Liver (tissue), 9 donors: ENCODE measurements around the gene MEGF6. TPM values are rescaled to one million over a fixed set of nuclear protein-coding genes. Genes with fewer than 3 reads are reported as not detected.

ENCODE experiments used
- DNase-seq: peaks from one replicate; pipeline ENCODE4 v3.0.0-alpha.2; 2017; ENCODE audit warnings: low spot score
- H3K27ac ChIP-seq, 2 donors: one replicate each; pipeline ENCODE4 v1.7.0; 2013; ENCODE audit warnings: inconsistent platforms in 2 of 2, low read length in 2 of 2, control low read depth in 1 of 2, low read depth in 1 of 2, mild to moderate bottlenecking in 1 of 2
- H3K27me3 ChIP-seq, 4 donors: one replicate each; pipeline versions ENCODE4 v1.6.1 to v1.7.0; 2013; ENCODE audit warnings: low read length in 3 of 4, inconsistent platforms in 1 of 4, mild to moderate bottlenecking in 1 of 4, moderate library complexity in 1 of 4; ENCODE audit not compliant: control insufficient read depth in 4 of 4, insufficient read depth in 4 of 4
- H3K36me3 ChIP-seq, 4 donors: one replicate each; pipeline versions ENCODE4 v1.6.1 to v1.7.0; 2013; ENCODE audit warnings: low read length in 3 of 4, mild to moderate bottlenecking in 3 of 4, low read depth in 1 of 4, moderate library complexity in 1 of 4; ENCODE audit not compliant: control insufficient read depth in 4 of 4, insufficient read depth in 3 of 4
- H3K4me1 ChIP-seq, 4 donors: one replicate each; pipeline versions ENCODE4 v1.6.1 to v1.7.0; 2013; ENCODE audit warnings: low read length in 3 of 4, mild to moderate bottlenecking in 3 of 4, moderate library complexity in 1 of 4; ENCODE audit not compliant: control insufficient read depth in 4 of 4, insufficient read depth in 4 of 4
- H3K4me3 ChIP-seq, 3 donors: one replicate each; pipeline versions ENCODE4 v1.6.1 to v1.7.0; 2013; ENCODE audit warnings: low read length in 3 of 3, control low read depth in 1 of 3, low read depth in 1 of 3, mild to moderate bottlenecking in 1 of 3
- H3K9ac ChIP-seq, 2 donors: one replicate each; pipeline ENCODE4 v1.7.0; 2013; ENCODE audit warnings: low read length in 2 of 2, mild to moderate bottlenecking in 2 of 2, moderate library complexity in 2 of 2, control low read depth in 1 of 2, low read depth in 1 of 2
- H3K9me3 ChIP-seq, 4 donors: one replicate each; pipeline versions ENCODE4 v1.6.1 to v1.7.0; 2013; ENCODE audit warnings: low read length in 3 of 4; ENCODE audit not compliant: control insufficient read depth in 4 of 4
- CTCF ChIP-seq: fragments of 150-350 bp; IDR thresholded peaks from 2 replicates; pipeline ENCODE4 v1.5.1; 2017; ENCODE audit warnings: improper control_type of control experiment, low read depth, low read length; ENCODE audit not compliant: missing input control
- FOXA1 ChIP-seq: IDR thresholded peaks from 2 replicates; pipeline ENCODE4 v1.6.1; 2016; ENCODE audit warnings: antibody characterized with exemption
- FOXA2 ChIP-seq: IDR thresholded peaks from 2 replicates; pipeline ENCODE4 v1.6.1; 2016; ENCODE audit warnings: antibody characterized with exemption
- GABPA ChIP-seq, 2 donors: IDR thresholded peaks in 1 of 2; conservative IDR thresholded peaks in 1 of 2; 2 replicates each; pipeline ENCODE4 v1.6.1; 2016; ENCODE audit warnings: antibody characterized with exemption in 2 of 2, mild to moderate bottlenecking in 1 of 2, moderate library complexity in 1 of 2
- HNF4A ChIP-seq, 2 donors: conservative IDR thresholded peaks; 2 replicates each; pipeline ENCODE4 v1.6.1; 2016; ENCODE audit warnings: antibody characterized with exemption in 2 of 2, mild to moderate bottlenecking in 2 of 2
- HNF4G ChIP-seq: IDR thresholded peaks from 2 replicates; pipeline ENCODE4 v1.6.1; 2016; ENCODE audit warnings: antibody characterized with exemption
- JUND ChIP-seq, 2 donors: IDR thresholded peaks; 2 replicates each; pipeline ENCODE4 v1.6.1; 2016; ENCODE audit warnings: antibody characterized with exemption in 2 of 2
- NR2F2 ChIP-seq: IDR thresholded peaks from 2 replicates; pipeline ENCODE4 v1.6.1; 2016; ENCODE audit warnings: antibody characterized with exemption
- RAD21 ChIP-seq, 2 donors: IDR thresholded peaks; 2 replicates each; pipeline ENCODE4 v1.6.1; 2016; ENCODE audit warnings: antibody characterized with exemption in 2 of 2, mild to moderate bottlenecking in 2 of 2
- RXRA ChIP-seq, 2 donors: IDR thresholded peaks; 2 replicates each; pipeline ENCODE4 v1.6.1; 2017 to 2018; ENCODE audit warnings: antibody characterized with exemption in 2 of 2, mild to moderate bottlenecking in 1 of 2
- SP1 ChIP-seq: IDR thresholded peaks from 2 replicates; pipeline ENCODE4 v1.6.1; 2018; ENCODE audit warnings: antibody characterized with exemption, mild to moderate bottlenecking
- YY1 ChIP-seq: IDR thresholded peaks from 2 replicates; pipeline ENCODE4 v1.6.1; 2016; ENCODE audit warnings: antibody characterized with exemption, mild to moderate bottlenecking
- ZBTB33 ChIP-seq: IDR thresholded peaks from 2 replicates; pipeline ENCODE4 v1.6.1; 2016; ENCODE audit warnings: antibody characterized with exemption
- WGBS: extraction: QIAGEN DNeasy Blood & Tissue Kit; methylation state at CpG from one replicate; pipeline ENCODE4 v1.1.7; 2013; 5-methylcytosine and 5-hydroxymethylcytosine counted together
- polyA plus RNA-seq, 2 donors: library from polyadenylated mRNA; stranded (reverse) in 1 of 2; unstranded in 1 of 2; fragments of 200-250 nt in 1 of 2; fragments of >200 nt in 1 of 2; fragmentation: Nextera tagmentation in 1 of 2; extraction: Ambion mirVana in 1 of 2; gene quantifications; one replicate each; pipeline versions ENCODE4 v1.2.1 to v1.2.3, GENCODE V29; 2013 to 2015
- total RNA-seq, 2 donors: library from RNA; depleted of rRNA; stranded (reverse); fragments of >200 nt; gene quantifications; one replicate each; pipeline ENCODE4 v1.2.3, GENCODE V29; 2014
- TF ChIP-seq, protein P1 (sequence below): IDR thresholded peaks from 2 replicates; pipeline ENCODE4 v1.6.1; 2016; ENCODE audit warnings: antibody characterized with exemption
- TF ChIP-seq, protein P2 (sequence below): IDR thresholded peaks from 2 replicates; pipeline ENCODE4 v1.6.1; 2016; ENCODE audit warnings: antibody characterized with exemption, mild to moderate bottlenecking
- TF ChIP-seq, protein P3 (sequence below): IDR thresholded peaks from 2 replicates; pipeline ENCODE4 v1.6.1; 2016; ENCODE audit warnings: antibody characterized with exemption
- donor health status: healthy.
- donor health status: healthy.
- donor health status: healthy.
- donor health status: healthy.
- donor health status: healthy.

MEGF6 gene
- total and polyA plus RNA-seq, 4 donors, result 1.3 to 11.0 (median 4.0) TPM

- H3K9me3 ChIP-seq, result no peaks in the 10 kb centered on the region
- 83% methylated on average over 10 of the region's 10 CpGs for WGBS
Measured at GRCh38 chr1:3474421-3474820, 136.9 kb downstream of the MEGF6 start.

More at GRCh38 chr1:3474421-3474820, 136.9 kb downstream of the MEGF6 start:
- TF ChIP-seq JUND (IDR thresholded peaks at IDR 0.05) (no peak), HNF4A (conservative IDR thresholded peaks at IDR 0.05) (no peak), RAD21 (IDR thresholded peaks at IDR 0.05) (no peak), FOXA2 (no peak), RXRA (IDR thresholded peaks at IDR 0.05) (no peak), SP1 (no peak), FOXA1 (no peak), ZBTB33 (no peak), GABPA (IDR thresholded peaks at IDR 0.05 in 1 of 2, conservative IDR thresholded peaks at IDR 0.05 in 1 of 2) (no peak), NR2F2 (no peak), HNF4G (no peak), YY1 (no peak), CTCF (no peak)
- TF ChIP-seq, protein P1, sequence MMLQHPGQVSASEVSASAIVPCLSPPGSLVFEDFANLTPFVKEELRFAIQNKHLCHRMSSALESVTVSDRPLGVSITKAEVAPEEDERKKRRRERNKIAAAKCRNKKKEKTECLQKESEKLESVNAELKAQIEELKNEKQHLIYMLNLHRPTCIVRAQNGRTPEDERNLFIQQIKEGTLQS, result no peak
- TF ChIP-seq, protein P2, sequence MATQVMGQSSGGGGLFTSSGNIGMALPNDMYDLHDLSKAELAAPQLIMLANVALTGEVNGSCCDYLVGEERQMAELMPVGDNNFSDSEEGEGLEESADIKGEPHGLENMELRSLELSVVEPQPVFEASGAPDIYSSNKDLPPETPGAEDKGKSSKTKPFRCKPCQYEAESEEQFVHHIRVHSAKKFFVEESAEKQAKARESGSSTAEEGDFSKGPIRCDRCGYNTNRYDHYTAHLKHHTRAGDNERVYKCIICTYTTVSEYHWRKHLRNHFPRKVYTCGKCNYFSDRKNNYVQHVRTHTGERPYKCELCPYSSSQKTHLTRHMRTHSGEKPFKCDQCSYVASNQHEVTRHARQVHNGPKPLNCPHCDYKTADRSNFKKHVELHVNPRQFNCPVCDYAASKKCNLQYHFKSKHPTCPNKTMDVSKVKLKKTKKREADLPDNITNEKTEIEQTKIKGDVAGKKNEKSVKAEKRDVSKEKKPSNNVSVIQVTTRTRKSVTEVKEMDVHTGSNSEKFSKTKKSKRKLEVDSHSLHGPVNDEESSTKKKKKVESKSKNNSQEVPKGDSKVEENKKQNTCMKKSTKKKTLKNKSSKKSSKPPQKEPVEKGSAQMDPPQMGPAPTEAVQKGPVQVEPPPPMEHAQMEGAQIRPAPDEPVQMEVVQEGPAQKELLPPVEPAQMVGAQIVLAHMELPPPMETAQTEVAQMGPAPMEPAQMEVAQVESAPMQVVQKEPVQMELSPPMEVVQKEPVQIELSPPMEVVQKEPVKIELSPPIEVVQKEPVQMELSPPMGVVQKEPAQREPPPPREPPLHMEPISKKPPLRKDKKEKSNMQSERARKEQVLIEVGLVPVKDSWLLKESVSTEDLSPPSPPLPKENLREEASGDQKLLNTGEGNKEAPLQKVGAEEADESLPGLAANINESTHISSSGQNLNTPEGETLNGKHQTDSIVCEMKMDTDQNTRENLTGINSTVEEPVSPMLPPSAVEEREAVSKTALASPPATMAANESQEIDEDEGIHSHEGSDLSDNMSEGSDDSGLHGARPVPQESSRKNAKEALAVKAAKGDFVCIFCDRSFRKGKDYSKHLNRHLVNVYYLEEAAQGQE, result no peak
- TF ChIP-seq, protein P3, sequence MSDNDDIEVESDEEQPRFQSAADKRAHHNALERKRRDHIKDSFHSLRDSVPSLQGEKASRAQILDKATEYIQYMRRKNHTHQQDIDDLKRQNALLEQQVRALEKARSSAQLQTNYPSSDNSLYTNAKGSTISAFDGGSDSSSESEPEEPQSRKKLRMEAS, result no peak
- Histone ChIP-seq H3K4me1 (no peaks in the 10 kb centered on the region), H3K9ac (no peak overlapping the region), H3K36me3 (no peaks in the 10 kb centered on the region), H3K27ac (no peak overlapping the region), H3K4me3 (no peak overlapping the region), H3K27me3 (no peaks in the 10 kb centered on the region)
- DNase-seq, result no peak
